CD4-positive, CD25-positive, alpha-beta regulatory T cell (primary cell): ENCODE results near the gene RCAN2. TPM values are rescaled to one million over a fixed set of nuclear protein-coding genes. Genes with fewer than 3 reads are reported as not detected.

ENCODE experiments used
- ATAC-seq, 2 donors: fragments of 150-1000 bp; cut with Tn5 transposase; one replicate each; pipeline ENCODE4 v1.10.0; 2021; ENCODE audit warnings: low read depth in 2 of 2, moderate number of reproducible peaks in 2 of 2, moderate library complexity in 1 of 2
- DNase-seq, 3 donors: peaks; one replicate each; pipeline versions ENCODE4 v3.0.0 to v3.0.0-alpha.2; 2012 to 2022; ENCODE audit warnings: mixed read lengths in 1 of 3
- H3K27ac ChIP-seq: one replicate; pipeline ENCODE4 v1.7.0; 2013; ENCODE audit warnings: mild to moderate bottlenecking, low read length; ENCODE audit not compliant: insufficient read depth, poor library complexity, severe bottlenecking
- H3K27me3 ChIP-seq: one replicate; pipeline ENCODE4 v1.7.0; 2013; ENCODE audit warnings: low read length; ENCODE audit not compliant: control insufficient read depth, insufficient read depth
- H3K36me3 ChIP-seq: one replicate; pipeline ENCODE4 v1.7.0; 2013; ENCODE audit warnings: mild to moderate bottlenecking, low read length, moderate library complexity; ENCODE audit not compliant: control insufficient read depth, insufficient read depth
- H3K4me1 ChIP-seq: 2 replicates; pipeline ENCODE4 v1.7.0; 2013; ENCODE audit warnings: mild to moderate bottlenecking, low read length; ENCODE audit not compliant: insufficient read depth, control insufficient read depth, poor library complexity, severe bottlenecking
- H3K4me3 ChIP-seq: one replicate; pipeline ENCODE4 v1.7.0; 2013; ENCODE audit warnings: low read depth, mild to moderate bottlenecking, low read length, moderate library complexity
- H3K9me3 ChIP-seq, 2 experiments: 1 replicate in 1 of 2; 2 replicates in 1 of 2; pipeline ENCODE4 v1.7.0; 2013; ENCODE audit warnings: low read length in 2 of 2, mild to moderate bottlenecking in 1 of 2, moderate library complexity in 1 of 2; ENCODE audit not compliant: control insufficient read depth in 2 of 2
- H3K27ac Mint-ChIP-seq, 3 donors: one replicate each; pipeline ENCODE4 v1.8.0; 2020 to 2022; ENCODE audit warnings: mild to moderate bottlenecking in 3 of 3, mixed read lengths in 3 of 3, moderate library complexity in 2 of 3
- H3K27me3 Mint-ChIP-seq: one replicate; pipeline ENCODE4 v1.8.0; 2022; ENCODE audit warnings: mild to moderate bottlenecking, mixed read lengths
- H3K36me3 Mint-ChIP-seq: one replicate; pipeline ENCODE4 v1.8.0; 2020; ENCODE audit warnings: mixed read lengths
- H3K4me1 Mint-ChIP-seq, 4 donors: one replicate each; pipeline ENCODE4 v1.8.0; 2020 to 2022; ENCODE audit warnings: mixed read lengths in 4 of 4, mild to moderate bottlenecking in 1 of 4
- H3K4me3 Mint-ChIP-seq, 4 donors: one replicate each; pipeline ENCODE4 v1.8.0; 2020 to 2022; ENCODE audit warnings: mild to moderate bottlenecking in 4 of 4, mixed read lengths in 4 of 4, moderate library complexity in 3 of 4
- H3K9me3 Mint-ChIP-seq, 7 donors: one replicate each; pipeline ENCODE4 v1.8.0; 2020 to 2022; ENCODE audit warnings: mixed read lengths in 7 of 7, mild to moderate bottlenecking in 3 of 7, moderate library complexity in 2 of 7
- polyA plus RNA-seq, 4 donors: library from polyadenylated mRNA; unstranded; fragments of 300-500 nt; fragmentation: Illumina TruSeq; gene quantifications; one replicate each; pipeline ENCODE4 v1.2.3, GENCODE V29; 2021
- total RNA-seq: library from RNA; stranded (reverse); gene quantifications from one replicate; pipeline ENCODE4 v1.2.3, GENCODE V29; 2022

Gene RCAN2
- total and polyA plus RNA-seq, 5 donors from 2014 or later = 0.08 to 0.14 TPM; not detected in 3

DNA sequence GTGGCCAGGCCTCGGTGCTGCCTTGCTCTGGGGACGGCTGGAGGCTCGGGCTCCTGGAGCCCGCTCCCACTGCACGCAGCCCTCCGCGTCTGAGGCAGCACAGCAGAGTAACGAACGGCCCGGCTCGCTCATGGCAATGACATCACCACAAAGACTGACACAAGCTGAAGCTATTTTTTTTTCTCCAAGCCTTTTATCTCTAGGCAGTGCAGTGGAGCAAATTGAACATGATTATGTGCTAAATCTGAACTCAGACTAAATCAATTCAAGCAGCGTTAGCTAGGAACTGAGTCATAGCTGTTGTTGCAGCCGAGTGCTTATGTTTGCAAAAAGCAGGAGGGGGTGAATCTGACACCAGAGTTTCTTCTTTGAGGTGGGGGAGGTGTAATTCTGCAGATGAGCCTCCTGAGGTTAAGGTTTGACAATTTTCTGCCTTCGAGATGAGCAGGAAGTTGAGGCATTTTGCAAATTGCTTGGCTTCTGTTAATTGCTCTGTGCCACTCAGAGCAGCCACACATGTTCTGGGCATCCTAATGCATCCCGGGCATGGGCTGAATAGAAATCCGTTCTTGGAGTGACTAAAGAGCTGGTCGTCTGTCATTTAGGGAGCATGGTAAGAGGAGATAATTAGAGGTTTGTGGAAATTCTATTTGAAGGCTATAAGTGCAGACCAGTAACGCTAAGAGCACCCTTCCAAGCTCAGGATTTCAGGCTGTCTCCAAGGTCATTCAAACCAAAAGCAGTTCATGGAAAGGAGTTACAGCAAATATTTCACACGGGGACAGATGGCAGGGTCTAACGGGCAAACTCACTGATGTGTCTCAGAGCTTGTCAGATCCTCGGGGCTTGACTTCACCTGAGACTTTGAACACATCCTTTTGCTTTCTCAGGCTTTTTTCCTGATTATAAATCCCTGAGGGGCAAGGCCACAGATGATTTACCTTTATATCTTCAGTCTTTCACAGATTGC is 165.4 kb downstream of the RCAN2 start:
- no peak overlapping the region for H3K4me3 Mint-ChIP-seq
- peaks cover 6% of the 10 kb centered on the region for H3K27me3 Mint-ChIP-seq
- H3K27ac Mint-ChIP-seq = no peak overlapping the region
- Histone ChIP-seq H3K36me3 (no peaks in the 10 kb centered on the region), H3K9me3 (no peaks in the 10 kb centered on the region), H3K27me3 (peaks cover 6% of the 10 kb centered on the region), H3K27ac (no peak overlapping the region), H3K4me1 (no peaks in the 10 kb centered on the region), H3K4me3 (no peak overlapping the region)
- H3K4me1 Mint-ChIP-seq = no peaks in the 10 kb centered on the region
- DNase-seq = peak in 1 of 3 donors; percentile 14
- peaks cover 0 to 3% (median 0%) of the 10 kb centered on the region in 7 donors for H3K9me3 Mint-ChIP-seq
- H3K36me3 Mint-ChIP-seq = no peaks in the 10 kb centered on the region
- ATAC-seq = no peak

DNA sequence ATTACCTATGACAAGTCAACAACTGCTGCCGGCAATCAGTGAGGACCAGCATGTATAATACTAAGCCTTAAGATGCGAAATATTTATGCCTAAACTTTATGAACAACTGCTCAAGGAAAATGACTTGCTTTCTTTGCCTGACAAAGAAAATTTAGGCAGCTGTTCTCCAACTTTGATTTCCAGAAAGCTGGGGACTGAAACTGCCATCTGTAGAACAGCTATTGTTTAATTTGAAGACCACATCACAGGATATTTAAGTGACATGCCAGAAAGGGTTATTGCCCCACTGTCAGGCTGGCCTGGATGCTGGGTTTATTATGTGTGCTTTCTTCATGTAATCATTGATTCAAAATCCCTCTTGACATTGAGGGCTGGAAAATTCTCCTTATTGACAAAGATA is 166.5 kb downstream of the RCAN2 start:
- no peak for ATAC-seq
- H3K4me3 ChIP-seq = no peak overlapping the region
- Mint-ChIP-seq H3K9me3 (peaks cover 0 to 3% (median 0%) of the 10 kb centered on the region in 7 donors), H3K36me3 (no peaks in the 10 kb centered on the region), H3K4me3 (no peak overlapping the region), H3K27me3 (peaks cover 6% of the 10 kb centered on the region), H3K27ac (no peak overlapping the region), H3K4me1 (no peaks in the 10 kb centered on the region)
- H3K4me1 ChIP-seq = no peaks in the 10 kb centered on the region
- H3K27ac ChIP-seq = no peak overlapping the region
- no peaks in the 10 kb centered on the region for H3K9me3 ChIP-seq
- H3K36me3 ChIP-seq = no peaks in the 10 kb centered on the region
- no peak for DNase-seq
- peaks cover 6% of the 10 kb centered on the region for H3K27me3 ChIP-seq

DNA sequence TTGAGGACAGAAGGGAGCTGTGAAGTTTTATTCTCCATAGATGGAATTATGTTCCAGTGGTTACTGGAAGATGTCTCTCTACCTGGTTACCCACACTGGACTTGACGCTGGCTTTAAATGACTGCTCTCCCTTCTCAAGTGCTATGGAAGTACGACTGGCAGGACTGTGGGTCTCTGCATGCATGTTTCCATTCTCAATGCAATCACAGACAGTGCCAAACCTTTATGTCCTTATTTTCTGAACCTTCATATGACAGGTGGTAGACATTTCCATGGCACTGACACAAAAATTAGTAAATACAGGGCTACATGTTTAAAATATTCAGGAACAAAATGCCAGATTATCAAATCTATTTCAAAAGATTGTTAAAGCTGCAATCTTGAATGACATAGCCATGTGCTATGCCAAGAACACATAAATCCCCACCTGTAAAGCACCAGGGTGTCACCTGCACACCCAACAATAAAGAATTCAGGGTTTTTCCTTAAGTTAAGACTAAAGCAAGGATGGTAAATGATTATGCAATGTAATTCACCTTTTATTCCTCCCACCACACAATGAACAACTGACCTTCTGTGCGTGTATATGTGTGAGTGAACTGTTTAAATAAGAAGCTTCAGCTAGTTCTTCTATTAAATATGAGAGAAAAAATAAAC is 167.2 kb downstream of the RCAN2 start:
- Histone ChIP-seq H3K9me3 (no peaks in the 10 kb centered on the region), H3K27ac (no peak overlapping the region), H3K36me3 (no peaks in the 10 kb centered on the region), H3K4me3 (no peak overlapping the region), H3K27me3 (peaks cover 6% of the 10 kb centered on the region), H3K4me1 (no peaks in the 10 kb centered on the region)
- no peaks in the 10 kb centered on the region for H3K4me1 Mint-ChIP-seq
- H3K36me3 Mint-ChIP-seq = no peaks in the 10 kb centered on the region
- no peak for ATAC-seq
- no peak overlapping the region for H3K4me3 Mint-ChIP-seq
- H3K9me3 Mint-ChIP-seq = peaks cover 0 to 3% (median 0%) of the 10 kb centered on the region in 7 donors
- H3K27ac Mint-ChIP-seq = no peak overlapping the region
- peaks cover 6% of the 10 kb centered on the region for H3K27me3 Mint-ChIP-seq
- DNase-seq = no peak

DNA sequence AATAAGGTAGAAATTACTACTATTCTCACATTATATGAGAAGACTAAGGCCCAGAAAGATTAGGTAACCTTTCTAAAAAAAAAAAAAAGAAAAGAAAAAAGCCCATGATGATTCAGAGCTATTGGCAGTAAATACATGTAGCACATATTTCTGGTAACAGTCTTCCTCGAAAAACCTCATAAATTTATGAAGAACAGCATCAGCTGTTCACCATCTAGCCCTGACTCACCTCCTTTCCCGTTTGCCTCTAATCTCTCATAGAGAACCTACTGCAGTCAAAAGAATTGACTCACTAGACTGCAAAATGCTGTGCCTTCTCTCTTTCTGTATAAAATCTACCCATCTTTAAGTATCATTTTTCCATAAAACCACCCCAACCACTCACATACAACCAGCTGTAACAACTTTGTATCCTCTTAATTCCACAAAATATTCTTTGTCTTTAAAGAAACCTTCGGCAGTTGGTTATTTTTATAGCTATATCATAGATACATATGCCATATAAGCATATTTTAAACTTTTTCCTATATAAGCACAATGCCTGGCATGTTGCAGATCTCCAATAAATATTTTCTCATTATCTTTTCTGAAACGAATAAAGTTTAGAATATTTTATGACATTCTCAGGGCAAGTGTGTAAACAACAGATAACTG is 167.8 kb downstream of the RCAN2 start:
- Mint-ChIP-seq H3K4me3 (no peak overlapping the region), H3K27me3 (peaks cover 9% of the 10 kb centered on the region), H3K9me3 (peaks cover 0 to 3% (median 0%) of the 10 kb centered on the region in 7 donors), H3K36me3 (no peaks in the 10 kb centered on the region), H3K4me1 (no peaks in the 10 kb centered on the region), H3K27ac (no peak overlapping the region)
- Histone ChIP-seq H3K4me3 (no peak overlapping the region), H3K27ac (no peak overlapping the region), H3K9me3 (no peaks in the 10 kb centered on the region), H3K4me1 (no peaks in the 10 kb centered on the region), H3K27me3 (peaks cover 6% of the 10 kb centered on the region), H3K36me3 (no peaks in the 10 kb centered on the region)
- ATAC-seq = no peak
- peak in 1 of 3 donors; percentile 27 for DNase-seq

DNA sequence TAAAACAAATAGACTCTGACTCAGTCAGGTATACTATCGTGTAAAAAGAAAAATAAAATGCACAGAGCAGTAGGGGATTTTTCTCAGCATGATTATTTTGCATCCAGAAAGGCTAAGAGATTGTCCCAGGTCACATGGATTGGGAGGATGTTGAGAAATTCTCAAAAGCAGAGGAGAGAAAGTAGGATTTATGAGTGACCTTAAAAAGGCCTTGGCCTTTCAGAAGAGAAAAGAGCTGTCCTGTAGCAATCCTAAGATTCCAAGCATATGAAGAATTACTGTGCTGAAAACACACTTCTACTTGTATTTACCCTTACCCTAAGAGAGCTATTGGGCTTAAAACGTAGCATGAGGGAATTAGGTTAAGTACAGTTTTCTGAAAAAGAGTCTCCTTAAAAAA is 170.7 kb downstream of the RCAN2 start:
- H3K9me3 ChIP-seq = no peaks in the 10 kb centered on the region
- Mint-ChIP-seq H3K27me3 (peaks cover 11% of the 10 kb centered on the region), H3K27ac (no peak overlapping the region), H3K4me3 (no peak overlapping the region), H3K36me3 (no peaks in the 10 kb centered on the region), H3K9me3 (no peaks in the 10 kb centered on the region), H3K4me1 (no peaks in the 10 kb centered on the region)
- no peaks in the 10 kb centered on the region for H3K36me3 ChIP-seq
- H3K4me3 ChIP-seq = no peak overlapping the region
- no peak for DNase-seq
- no peak overlapping the region for H3K27ac ChIP-seq
- H3K4me1 ChIP-seq = no peaks in the 10 kb centered on the region
- H3K27me3 ChIP-seq = no peaks in the 10 kb centered on the region
- no peak for ATAC-seq

DNA sequence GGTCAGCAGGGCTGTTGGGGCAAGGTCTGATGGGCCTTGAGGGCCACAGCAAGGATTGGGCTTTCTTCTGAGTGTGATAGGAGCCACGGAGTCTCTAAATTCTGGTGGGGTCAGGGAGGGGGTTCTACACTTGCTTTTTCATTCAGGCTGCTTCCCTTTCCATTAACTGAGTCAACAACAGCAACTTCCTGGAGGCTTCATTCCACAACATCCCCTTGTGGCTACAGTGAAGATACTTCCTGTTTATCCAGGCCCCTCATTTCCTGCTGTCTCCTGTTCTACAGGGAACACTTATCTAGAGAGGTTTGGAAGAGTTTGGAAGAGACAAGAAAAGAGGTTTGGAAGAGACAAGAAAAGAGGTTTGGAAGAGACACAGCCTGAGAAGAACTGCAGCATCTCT is 175.7 kb downstream of the RCAN2 start:
- Mint-ChIP-seq H3K4me3 (no peak overlapping the region), H3K27me3 (peaks cover 5% of the 10 kb centered on the region), H3K27ac (no peak overlapping the region), H3K36me3 (no peaks in the 10 kb centered on the region), H3K4me1 (no peaks in the 10 kb centered on the region), H3K9me3 (peaks cover 0 to 2% (median 0%) of the 10 kb centered on the region in 7 donors)
- Histone ChIP-seq H3K4me3 (no peak overlapping the region), H3K9me3 (no peaks in the 10 kb centered on the region), H3K36me3 (no peaks in the 10 kb centered on the region), H3K4me1 (no peaks in the 10 kb centered on the region), H3K27me3 (peaks cover 1% of the 10 kb centered on the region), H3K27ac (no peak overlapping the region)
- ATAC-seq = no peak
- DNase-seq = no peak

DNA sequence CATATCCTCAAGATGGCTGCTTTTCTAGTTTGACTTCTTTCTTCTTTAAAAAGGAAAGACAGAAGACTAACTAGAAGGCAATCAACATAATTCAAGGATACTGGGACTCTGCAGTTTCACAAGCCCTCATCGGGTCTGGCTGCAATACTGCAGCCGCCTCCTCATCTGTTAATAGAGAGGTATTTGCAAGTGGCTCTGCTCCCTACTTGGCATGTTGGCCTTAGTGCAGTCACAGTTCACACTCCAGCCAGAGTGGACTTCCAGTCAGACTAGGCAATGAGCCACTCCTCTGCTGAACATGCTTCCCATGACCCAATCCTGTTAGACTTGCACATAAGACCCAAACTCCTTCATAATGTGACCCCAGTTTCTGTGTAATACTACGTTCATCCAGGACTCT is 178.6 kb downstream of the RCAN2 start:
- DNase-seq (no peak), ATAC-seq (no peak)
- Histone ChIP-seq H3K9me3 (no peaks in the 10 kb centered on the region), H3K27me3 (peaks cover 3% of the 10 kb centered on the region), H3K36me3 (no peaks in the 10 kb centered on the region), H3K4me1 (no peaks in the 10 kb centered on the region), H3K27ac (no peak overlapping the region), H3K4me3 (no peak overlapping the region)
- no peak overlapping the region for H3K27ac Mint-ChIP-seq
- H3K36me3 Mint-ChIP-seq = no peaks in the 10 kb centered on the region
- no peaks in the 10 kb centered on the region for H3K27me3 Mint-ChIP-seq
- peaks cover 0 to 2% (median 0%) of the 10 kb centered on the region in 7 donors for H3K9me3 Mint-ChIP-seq
- H3K4me3 Mint-ChIP-seq = no peak overlapping the region
- H3K4me1 Mint-ChIP-seq = no peaks in the 10 kb centered on the region
